Ascending aorta (tissue), 2 donors: ENCODE results near the gene MEIOSIN. TPM values are rescaled to one million over a fixed set of nuclear protein-coding genes. Genes with fewer than 3 reads are reported as not detected.

ENCODE experiments used
- DNase-seq, 2 donors: peaks; one replicate each; pipeline ENCODE4 v3.0.0-alpha.2; 2019; ENCODE audit warnings: low spot score in 2 of 2
- H3K27ac ChIP-seq, 2 donors: fragments of 200-600 bp; sonication (generic); one replicate each; pipeline ENCODE4 v1.5.1; 2016 to 2017; ENCODE audit warnings: mild to moderate bottlenecking in 1 of 2
- H3K27me3 ChIP-seq: fragments of 200-600 bp; sonication (generic); one replicate; pipeline ENCODE4 v1.5.1; 2017
- H3K36me3 ChIP-seq, 2 donors: fragments of 200-600 bp; sonication (generic); one replicate each; pipeline ENCODE4 v1.5.1; 2016
- H3K4me1 ChIP-seq, 2 donors: fragments of 200-600 bp; sonication (generic); one replicate each; pipeline ENCODE4 v1.5.1; 2016 to 2017; ENCODE audit warnings: mild to moderate bottlenecking in 1 of 2
- H3K4me3 ChIP-seq, 2 donors: fragments of 200-600 bp; sonication (generic); one replicate each; pipeline ENCODE4 v1.5.1; 2016 to 2017; ENCODE audit warnings: mild to moderate bottlenecking in 1 of 2
- H3K9me3 ChIP-seq, 2 donors: fragments of 200-600 bp; sonication (generic); one replicate each; pipeline ENCODE4 v1.5.1; 2016
- CTCF ChIP-seq, 3 experiments: fragments of 200-600 bp in 2 of 3; fragments of 450-650 bp in 1 of 3; sonication (generic) in 2 of 3; IDR thresholded peaks; one replicate each; pipeline ENCODE4 v1.5.1; 2016 to 2019; ENCODE audit warnings: antibody characterized with exemption in 3 of 3, mild to moderate bottlenecking in 1 of 3, moderate library complexity in 1 of 3
- intact Hi-C: fragments of 100-400 bp; cut with DNase I; formaldehyde crosslinking; loops from one replicate; pipeline ENCODE4 v1.15.1; 2023
- total RNA-seq: library from RNA; depleted of rRNA; stranded (reverse); fragments of >200 nt; gene quantifications from one replicate; pipeline ENCODE4 v1.1.0, GENCODE V29; 2016

The MEIOSIN gene
- total RNA-seq, 1 donor from 2014 or later = not detected

- intact Hi-C loops = no loop called here
- TF ChIP-seq CTCF (IDR thresholded peaks at IDR 0.05) = no peak
- Histone ChIP-seq H3K27me3 (no peaks in the 10 kb centered on the region), H3K27ac (no peak overlapping the region), H3K4me3 (no peak overlapping the region), H3K36me3 (no peaks in the 10 kb centered on the region), H3K4me1 (no peaks in the 10 kb centered on the region), H3K9me3 (no peaks in the 10 kb centered on the region)
- DNase-seq = no peak
Observed at GRCh38 chr19:45752639-45753038, 19.4 kb downstream of the MEIOSIN start.

- Histone ChIP-seq H3K4me3 (no peak overlapping the region), H3K27me3 (no peaks in the 10 kb centered on the region), H3K36me3 (no peaks in the 10 kb centered on the region), H3K27ac (no peak overlapping the region), H3K4me1 (no peaks in the 10 kb centered on the region), H3K9me3 (no peaks in the 10 kb centered on the region)
- intact Hi-C loops = no loop called here
- TF ChIP-seq CTCF (IDR thresholded peaks at IDR 0.05) = no peak
- no peak for DNase-seq
Observed at GRCh38 chr19:45753548-45753947, 20.3 kb downstream of the MEIOSIN start.

- no peak for TF ChIP-seq CTCF (IDR thresholded peaks at IDR 0.05)
- Histone ChIP-seq H3K9me3 (no peaks in the 10 kb centered on the region), H3K27ac (no peak overlapping the region), H3K36me3 (no peaks in the 10 kb centered on the region), H3K4me3 (no peak overlapping the region), H3K4me1 (no peaks in the 10 kb centered on the region), H3K27me3 (no peaks in the 10 kb centered on the region)
- DNase-seq = no peak
- intact Hi-C loops = no loop called here
Observed at GRCh38 chr19:45754323-45754722, 21.1 kb downstream of the MEIOSIN start.

- TF ChIP-seq CTCF (IDR thresholded peaks at IDR 0.05) = no peak
- Histone ChIP-seq H3K4me1 (no peaks in the 10 kb centered on the region), H3K27me3 (no peaks in the 10 kb centered on the region), H3K36me3 (no peaks in the 10 kb centered on the region), H3K9me3 (no peaks in the 10 kb centered on the region), H3K27ac (no peak overlapping the region), H3K4me3 (no peak overlapping the region)
- intact Hi-C loops = no loop called here
- no peak for DNase-seq
Observed at GRCh38 chr19:45757695-45758094, 24.5 kb downstream of the MEIOSIN start.

- no peak for TF ChIP-seq CTCF (IDR thresholded peaks at IDR 0.05)
- no peaks in the 10 kb centered on the region for H3K27me3 ChIP-seq
- no peak overlapping the region for H3K27ac ChIP-seq
- intact Hi-C loops = no loop called here
- no peaks in the 10 kb centered on the region for H3K9me3 ChIP-seq
- DNase-seq = no peak
- peaks cover 2 to 5% of the 10 kb centered on the region in 2 donors for H3K4me1 ChIP-seq
- H3K4me3 ChIP-seq = no peak overlapping the region
- H3K36me3 ChIP-seq = no peaks in the 10 kb centered on the region
Observed at GRCh38 chr19:45758921-45759320, 25.7 kb downstream of the MEIOSIN start.

GRCh38 chr19:45761714-45762113, 28.5 kb downstream of the MEIOSIN start:
- H3K36me3 ChIP-seq = no peaks in the 10 kb centered on the region
- H3K27me3 ChIP-seq = no peaks in the 10 kb centered on the region
- no peak overlapping the region for H3K27ac ChIP-seq
- intact Hi-C loops = no loop called here
- no peak overlapping the region for H3K4me3 ChIP-seq
- no peak for DNase-seq
- no peak for TF ChIP-seq CTCF (IDR thresholded peaks at IDR 0.05)
- no peaks in the 10 kb centered on the region for H3K9me3 ChIP-seq
- H3K4me1 ChIP-seq = peaks cover 23 to 33% of the 10 kb centered on the region in 2 donors
